Dermis microvascular lymphatic vessel endothelial cell (primary cell): Measurements from ENCODE around the gene HECW1. TPM values are rescaled to one million over a fixed set of nuclear protein-coding genes. Genes with fewer than 3 reads are reported as not detected.
"Not testable (repeated sequence)": the region's sequence is repeated elsewhere in the genome, so short reads cannot be mapped to it uniquely, and the experiment has no call there.

Experiments used
- DNase-seq, 2 donors: peaks; one replicate each; pipeline versions ENCODE4 v3.0.0 to v3.0.0-alpha.2; 2010; ENCODE audit warnings: low read depth in 2 of 2
- total RNA-seq: library from RNA; depleted of rRNA; stranded (reverse); fragments of >200 nt; gene quantifications from 2 replicates; pipeline ENCODE4 v1.2.1, GENCODE V29; 2014

Gene HECW1
- total RNA-seq, 1 donor from 2014 or later, result not detected

DNA sequence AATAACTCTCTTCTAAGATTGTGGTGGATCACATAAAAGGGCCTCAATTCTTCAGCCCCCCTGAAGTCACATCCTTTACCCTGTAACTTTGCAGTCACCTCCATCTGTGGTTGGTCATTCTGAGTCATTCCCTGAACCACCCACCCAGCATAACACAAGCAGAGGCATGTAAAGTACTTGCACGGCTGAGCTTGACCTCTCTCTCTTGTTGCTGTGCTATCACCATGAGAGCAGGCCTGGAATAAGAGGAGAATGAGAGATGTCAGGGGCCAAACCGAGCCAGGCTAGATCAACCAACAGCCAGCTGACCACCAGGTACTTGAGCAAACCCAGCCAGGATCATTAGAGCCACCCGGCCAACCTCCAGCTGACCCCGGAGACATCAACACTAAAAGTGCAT lies 457.0 kb downstream of the HECW1 start:
- peak in 1 of 2 donors; percentile 40 for DNase-seq

DNA sequence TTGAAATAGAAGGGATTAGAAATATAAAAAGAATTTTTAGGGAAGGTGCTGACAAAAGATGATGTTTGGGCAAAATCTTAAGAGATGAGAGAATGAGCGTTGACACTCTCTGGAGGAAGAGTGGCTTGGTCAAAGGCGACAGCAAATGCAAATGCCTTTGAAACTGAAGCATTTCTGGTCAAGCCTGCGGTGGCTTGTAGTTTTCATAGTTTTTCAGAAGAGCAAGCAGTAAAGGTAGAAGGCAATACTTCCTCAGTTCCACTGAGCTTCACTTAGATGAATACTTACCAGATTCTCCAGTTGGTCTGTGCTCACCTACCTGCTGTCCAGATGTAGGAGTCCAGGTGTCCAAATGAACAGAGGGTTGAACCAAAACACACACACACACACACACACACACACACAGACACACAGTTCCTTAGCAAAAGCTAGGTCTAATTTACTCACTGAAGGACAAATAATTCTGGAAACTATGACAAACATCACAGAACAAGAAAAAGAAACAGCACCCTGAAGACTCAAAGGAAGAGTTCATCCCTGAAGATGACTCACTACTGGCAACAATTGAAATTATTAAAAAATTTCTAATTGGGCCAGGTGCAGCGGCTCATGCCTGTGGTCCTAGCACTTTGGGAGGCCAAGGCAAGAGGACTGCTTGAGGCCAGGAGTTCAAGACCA lies 458.4 kb downstream of the HECW1 start:
- DNase-seq, result no peak

DNA sequence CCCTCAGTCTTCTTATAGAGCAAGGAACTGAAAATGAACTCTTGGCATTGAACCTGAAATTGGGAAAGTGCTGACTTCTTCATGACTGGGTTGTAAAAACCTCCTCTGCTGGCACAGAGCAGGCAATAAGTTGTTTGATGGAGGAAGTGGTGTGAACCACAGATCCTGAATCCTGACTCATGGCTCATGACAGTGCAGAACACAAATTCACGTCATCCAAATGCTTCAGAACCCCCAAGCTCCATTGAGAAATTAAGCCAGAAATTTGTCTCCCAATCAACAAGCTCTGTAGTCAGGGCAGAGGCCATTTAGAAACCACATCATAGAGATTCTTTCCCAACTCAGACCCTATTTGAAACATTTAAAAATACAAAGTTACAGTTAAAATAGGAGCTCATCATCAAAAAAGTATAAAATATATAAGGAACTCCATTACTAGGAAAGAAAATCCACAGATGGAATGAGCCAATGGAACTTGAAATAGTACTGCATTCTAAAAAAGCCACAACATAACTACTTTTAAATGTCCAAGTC lies 460.1 kb downstream of the HECW1 start:
- peak; percentile 55 to 84 for DNase-seq

DNA sequence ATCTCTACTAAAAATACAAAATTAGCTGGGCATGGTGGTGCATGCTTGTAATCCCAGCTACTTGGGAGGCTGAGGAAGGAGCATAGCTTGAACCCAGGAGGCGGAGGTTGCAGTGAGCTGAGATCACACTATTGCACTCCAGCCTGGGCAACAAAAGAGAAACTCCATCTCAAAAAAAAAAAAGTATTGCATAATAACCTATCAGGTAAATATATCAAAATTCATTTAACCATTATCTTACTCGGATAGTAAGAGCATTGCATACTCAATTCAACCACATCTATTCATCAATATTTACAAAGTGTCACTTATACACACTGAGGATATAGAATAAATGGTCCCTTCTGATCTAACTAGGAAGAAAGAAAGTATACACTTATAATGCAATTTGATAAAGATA lies 461.4 kb downstream of the HECW1 start:
- not testable (repeated sequence) for DNase-seq

DNA sequence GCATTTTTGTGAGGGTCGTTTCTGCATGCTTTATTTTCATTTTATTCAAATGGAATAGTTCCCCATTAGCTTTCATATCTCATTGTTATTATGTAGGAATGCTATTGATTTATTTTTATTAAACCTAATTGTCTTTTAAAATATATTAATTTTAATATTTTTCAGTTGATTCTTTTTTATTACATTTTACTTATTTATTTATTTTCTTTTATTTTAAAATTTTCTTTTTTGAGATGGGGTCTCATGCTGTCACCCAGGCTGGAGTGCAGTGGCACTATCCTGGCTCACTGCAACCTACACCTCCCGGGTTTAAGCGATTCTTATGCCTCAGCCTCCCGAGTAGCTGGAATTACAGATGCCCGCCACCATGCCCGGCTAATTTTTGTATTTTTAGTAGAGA lies 463.1 kb downstream of the HECW1 start:
- no peak for DNase-seq

DNA sequence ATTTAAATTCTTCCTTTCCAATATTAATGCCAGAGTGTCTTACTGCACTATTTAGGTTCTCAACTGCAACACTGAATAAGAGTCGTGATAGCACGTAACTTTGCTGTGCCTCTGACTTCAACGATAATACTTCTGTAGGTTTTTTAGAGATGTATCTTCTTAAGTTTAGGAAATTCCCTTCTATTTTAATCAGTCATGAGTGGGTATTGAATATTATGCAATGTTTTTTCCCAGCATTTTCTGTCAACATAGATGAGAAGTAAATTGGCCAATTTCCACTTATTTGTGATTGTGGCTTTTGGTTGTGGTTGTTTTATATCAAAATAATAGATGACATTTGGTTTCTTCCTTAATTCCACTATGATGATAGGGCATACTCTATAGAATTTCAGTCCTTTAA lies 463.8 kb downstream of the HECW1 start:
- no peak for DNase-seq

DNA sequence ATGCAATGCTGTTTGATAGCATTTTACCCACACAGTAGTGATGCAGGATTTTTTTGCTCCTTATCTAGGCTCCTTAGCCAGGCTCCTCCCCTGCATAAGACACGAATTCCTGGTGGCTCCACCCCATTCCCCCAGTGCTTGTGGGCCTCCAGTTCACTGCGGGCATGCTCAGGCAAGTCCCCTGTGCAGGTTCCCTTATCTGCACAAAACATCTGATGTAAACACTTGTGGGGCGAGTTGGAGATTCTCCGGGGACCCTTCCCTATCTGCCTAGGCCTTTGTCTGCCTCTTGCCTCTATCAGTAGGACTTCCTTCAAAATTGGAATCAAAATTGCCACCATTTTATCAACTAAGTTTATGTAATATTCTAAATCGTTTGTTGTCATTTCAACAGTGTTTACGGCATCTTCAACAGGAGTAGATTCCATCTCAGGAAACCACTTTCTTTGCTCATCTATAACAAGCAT lies 465.1 kb downstream of the HECW1 start:
- no peak for DNase-seq

DNA sequence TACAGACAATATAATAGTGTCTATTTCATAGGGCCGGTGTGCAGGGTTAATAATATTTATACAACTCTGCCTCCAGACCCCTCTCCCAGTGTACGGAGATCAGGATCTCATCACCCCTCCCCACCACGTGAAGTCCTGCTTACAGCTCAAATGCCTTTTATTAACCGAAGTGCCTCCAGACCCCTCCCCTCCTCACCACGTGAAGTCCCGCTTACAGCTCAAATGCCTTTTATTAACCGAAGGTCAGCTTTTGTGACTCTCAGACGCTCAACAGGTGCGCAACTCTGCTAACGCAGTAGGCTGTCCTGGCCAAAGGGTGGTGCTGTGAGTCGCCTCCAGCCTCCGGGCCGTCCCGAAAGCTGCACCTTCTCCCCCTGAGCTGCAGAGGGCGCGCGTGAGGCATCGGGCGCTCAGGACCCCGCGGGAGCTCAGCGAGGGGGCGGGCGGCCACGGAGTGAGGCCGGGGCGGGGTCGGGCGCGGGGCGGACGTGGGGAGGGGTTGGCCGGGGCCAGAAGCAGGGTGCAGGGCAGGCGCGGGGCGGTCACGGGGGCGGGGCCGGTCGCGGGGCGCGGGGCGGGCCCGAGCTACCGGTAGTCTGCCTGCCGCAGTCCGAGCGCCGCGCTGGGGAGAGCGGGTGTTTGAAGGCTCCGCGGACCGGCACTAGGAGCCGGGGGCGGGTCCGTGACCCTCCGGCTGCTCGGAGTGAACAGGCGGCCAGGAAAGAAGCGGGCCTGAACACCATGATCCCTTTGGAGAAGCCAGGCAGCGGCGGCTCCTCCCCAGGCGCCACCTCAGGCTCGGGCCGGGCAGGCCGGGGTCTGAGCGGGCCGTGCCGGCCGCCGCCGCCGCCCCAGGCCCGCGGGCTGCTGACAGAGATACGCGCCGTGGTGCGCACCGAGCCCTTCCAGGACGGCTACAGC lies 470.3 kb downstream of the HECW1 start, which contains the start of gene STK17A:
TSS of gene STK17A (plus strand) at position 606 of the 921 bp plus-strand sequence. CDS start at position 742, 136 bp downstream.
- peak; percentile 74 to 92 for DNase-seq

DNA sequence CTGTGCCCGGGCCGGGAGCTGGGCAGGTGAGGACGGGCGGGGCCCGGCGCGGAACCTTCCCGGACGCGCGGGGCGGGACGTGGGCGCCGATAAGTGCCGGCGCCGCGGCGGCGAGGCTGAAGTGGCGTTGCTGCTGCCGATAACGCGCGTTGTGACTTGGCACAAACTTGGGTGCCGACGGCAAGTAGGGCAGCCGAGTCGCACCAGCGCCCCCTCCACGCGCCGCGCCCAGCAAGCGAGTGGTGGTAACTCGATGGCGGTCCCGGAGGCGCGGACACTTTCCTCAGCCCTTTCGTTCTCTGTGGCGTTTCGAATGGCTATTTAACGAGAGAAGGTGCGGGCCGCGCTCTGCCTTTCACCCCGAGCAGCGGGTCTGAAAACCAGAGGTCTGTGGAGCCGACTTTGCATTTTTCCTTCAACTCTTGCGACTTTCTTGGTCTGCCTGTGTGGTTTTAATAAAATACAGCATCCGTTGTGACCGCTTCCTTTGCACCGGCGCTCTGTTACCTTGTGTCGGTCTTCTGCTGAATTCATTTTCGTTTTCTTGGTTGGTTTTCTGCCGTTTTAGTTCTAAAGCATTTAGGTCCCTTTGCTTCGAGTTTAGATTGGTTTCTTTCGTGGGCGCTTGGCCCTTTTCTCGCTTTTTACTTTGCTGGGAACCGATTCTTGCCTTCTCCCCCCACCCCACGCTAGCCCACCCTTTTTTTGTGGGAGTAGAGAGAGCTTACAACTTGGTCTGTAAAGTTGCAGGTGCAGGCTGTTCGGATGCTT lies 471.2 kb downstream of the HECW1 start:
- peak in 1 of 2 donors; percentile 76 for DNase-seq

DNA sequence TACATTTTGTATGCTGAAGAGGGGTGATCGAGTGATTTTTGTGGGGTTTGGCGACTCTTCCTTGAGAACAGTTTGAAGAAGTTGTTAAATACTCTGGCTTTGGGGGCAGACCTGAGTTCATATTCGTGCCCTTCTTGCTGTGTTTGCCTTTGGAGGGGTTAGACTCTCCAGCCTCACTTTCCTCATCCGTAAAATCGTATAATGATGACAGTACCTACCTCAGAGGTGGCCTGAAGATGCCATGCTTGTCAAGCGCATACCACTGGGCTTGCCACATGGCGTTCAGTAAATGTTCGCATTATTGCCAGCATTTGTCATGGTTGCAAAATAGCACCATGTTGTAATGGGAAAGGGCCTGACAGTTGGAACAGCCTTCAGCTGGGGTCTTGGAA lies 471.7 kb downstream of the HECW1 start:
- peak; percentile 50 to 55 for DNase-seq

DNA sequence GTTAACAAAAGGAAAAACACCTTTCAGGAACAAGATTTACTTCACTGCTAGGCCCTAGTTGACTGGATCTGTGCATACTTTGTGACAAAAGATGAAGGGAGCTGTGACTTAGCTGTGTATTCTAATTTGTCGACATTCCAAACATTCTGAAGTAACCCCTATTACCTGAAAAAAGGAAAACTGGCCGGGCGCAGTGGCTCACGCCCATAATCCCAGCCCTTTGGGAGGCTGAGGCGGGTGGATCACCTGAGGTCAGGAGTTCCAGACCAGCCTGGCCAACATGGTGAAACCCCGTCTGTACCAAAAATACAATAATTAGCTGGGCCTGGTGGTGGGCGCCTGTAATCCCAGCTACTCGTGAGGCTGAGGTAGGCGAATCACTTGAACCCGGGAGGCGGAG lies 472.3 kb downstream of the HECW1 start:
- DNase-seq, result not testable (repeated sequence)

DNA sequence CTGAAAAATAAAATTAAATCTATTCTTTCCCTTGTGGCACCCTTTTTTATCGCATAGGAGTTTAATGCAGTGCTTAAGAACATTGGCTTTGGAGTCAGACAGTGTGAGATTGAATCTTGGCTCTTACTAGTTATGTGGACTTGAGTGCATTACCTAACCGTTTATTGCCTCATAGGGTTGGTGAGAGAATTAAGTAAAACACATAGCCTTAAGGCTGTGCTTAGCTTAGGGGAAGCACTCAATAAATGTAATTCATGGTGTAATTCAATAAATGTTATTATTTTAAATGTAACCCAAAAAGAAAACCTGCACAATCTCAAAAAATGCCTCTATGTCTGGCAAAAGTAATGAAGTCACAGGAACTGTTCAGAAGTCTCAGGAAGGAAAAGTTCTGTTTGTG lies 473.1 kb downstream of the HECW1 start:
- peak in 1 of 2 donors; percentile 50 for DNase-seq

DNA sequence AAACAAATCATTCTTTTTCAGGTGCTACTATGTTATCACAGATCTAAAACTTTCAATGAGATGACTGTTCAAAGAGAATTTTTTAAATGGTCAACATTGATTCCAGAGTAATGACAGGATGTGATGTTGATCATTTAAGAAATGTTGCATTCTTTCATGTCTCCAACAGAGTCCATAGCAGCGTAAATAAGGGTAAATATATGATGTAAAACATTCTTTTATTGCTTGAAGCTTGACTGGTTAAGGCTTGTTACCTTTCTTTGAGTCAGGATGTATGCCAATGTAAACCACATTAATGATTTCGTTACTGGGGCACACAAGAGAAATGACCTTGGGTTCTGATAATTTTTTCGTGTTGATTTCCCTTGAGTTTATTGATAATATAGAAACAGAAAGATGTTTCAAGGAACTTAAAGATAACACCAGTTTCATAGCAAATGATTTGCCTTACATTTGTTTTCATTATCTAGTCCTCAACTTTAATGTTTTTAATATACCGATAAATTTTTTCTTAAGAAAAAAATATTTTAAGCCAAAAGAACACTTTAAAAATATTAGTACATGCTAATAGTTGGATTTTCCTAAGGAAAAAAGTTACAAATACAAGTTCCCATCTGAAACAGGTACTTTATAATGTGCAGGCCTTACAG lies 473.9 kb downstream of the HECW1 start:
- DNase-seq, result peak in 1 of 2 donors; percentile 59

DNA sequence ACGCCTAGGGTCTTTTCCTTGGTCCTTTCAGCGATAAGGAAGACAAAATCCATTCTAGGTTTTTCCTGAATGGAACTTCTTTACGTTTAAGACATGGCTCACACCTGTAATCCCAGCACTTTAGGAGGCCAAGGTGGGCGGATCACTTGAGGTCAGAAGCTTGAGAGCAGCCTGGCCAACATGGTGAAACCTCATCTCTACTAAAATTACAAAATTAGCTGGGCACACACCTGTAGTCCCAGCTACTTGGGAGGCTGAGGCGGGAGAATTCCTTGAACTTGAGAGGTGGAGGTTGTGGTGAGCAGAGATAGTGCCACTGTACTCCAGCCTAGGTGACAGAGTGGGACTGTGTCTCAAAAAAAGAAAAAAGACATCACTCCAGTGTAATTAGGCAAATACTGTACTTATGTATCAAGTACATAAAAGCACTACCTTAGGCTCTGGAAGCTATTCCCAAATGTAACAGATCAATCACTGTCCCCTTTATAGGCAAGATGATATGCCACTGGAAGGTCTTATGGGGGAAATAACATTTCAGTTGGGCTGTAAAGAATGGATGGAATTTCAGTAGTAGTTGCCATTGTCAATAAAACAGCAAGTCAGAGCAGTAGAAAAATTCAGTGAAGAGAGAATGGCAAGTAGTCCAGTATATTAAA lies 476.2 kb downstream of the HECW1 start:
- DNase-seq, result no peak

DNA sequence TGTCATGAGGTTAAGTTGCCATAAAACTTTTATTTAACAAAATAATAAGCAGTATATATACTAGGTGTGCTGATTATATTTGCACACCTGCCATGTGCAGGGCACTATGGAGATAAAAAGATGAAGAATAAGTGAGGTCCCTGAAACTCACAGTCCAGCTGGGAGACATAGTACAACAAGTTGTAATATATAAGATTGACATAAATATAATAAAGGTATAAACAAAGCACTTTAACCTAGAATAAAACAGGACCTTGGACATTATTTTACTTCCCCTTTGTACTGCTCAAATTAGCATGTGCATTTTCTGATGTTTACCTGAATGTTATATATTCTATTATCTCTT lies 476.7 kb downstream of the HECW1 start:
- no peak for DNase-seq

DNA sequence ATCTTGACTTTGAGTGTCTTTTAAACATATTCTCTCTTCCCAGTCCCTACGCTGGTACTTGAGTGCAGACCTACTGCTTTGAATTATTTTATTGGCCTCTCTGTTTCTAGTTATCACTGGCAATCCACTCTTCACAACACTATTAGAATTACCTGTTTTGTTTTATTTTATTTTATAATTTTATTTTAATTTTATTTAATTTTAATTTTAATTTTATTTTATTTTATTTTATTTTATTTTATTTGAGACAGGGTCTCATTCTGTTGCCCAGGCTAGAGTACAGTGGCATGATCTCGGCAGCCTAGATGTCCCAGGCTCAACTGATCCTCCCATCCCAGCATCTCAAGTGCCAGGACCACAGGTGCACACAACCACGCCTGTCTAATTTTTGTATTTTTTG lies 477.3 kb downstream of the HECW1 start:
- DNase-seq, result no peak

DNA sequence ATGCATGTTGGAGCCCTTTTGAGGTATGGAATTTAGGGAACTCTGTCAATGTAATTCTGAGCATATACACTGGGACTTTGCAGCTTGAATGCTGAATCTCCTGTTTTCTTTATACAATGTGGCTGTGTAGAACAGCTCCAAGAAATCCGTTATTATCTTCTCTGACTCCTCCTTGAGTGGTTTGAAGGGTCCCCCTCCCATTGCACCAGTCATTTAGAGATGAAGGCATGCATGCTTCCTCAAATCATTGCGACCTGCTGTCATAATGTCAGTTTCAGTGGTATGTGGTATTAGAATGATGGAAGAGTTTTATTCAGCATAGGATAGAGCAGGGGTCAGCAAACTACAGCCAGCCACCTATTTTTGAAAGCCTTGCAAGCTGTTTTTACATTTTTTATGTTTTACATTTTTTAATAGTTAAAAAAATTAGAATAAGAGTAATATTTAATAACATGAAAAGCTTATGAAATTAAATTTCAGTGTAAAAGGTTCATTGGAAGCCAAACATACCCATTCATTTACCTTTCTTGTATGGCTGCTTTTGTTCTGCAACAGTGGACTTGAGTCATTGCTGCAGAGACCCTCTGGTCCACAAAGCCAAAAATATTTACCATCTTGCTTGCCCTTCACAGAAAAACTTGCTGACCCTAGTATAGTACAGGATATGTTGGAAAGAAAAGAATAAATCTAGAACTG lies 478.6 kb downstream of the HECW1 start:
- DNase-seq, result no peak

DNA sequence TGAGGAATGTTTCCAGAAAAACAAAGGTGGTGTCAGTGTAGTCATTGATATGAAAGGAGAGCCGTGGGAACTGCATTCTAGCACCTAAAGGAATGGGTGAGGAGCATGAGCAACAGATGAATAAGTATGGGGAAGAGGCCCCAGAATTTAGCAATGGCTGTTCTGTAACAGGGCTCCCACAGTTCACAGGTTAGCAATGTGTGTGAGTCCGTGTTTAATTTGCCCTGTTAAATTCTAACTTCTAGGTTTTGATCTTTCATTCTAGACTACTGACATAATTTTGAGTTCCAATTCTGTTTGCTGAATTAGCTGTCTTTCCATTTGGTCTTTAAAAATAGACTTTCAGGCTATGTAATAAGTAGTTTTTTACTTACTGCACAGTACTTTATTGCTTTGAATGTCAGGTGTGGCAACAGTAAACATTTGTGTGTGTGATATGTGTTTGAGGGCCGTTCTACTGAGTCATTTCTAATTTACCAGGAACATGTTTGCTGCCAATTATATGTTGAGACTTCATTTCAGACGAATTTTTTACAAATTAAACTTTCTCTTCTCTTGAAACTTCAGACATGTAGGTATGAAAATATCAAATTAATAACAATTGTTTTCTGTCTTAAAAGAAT lies 479.2 kb downstream of the HECW1 start:
- peak in 1 of 2 donors; percentile 50 for DNase-seq

DNA sequence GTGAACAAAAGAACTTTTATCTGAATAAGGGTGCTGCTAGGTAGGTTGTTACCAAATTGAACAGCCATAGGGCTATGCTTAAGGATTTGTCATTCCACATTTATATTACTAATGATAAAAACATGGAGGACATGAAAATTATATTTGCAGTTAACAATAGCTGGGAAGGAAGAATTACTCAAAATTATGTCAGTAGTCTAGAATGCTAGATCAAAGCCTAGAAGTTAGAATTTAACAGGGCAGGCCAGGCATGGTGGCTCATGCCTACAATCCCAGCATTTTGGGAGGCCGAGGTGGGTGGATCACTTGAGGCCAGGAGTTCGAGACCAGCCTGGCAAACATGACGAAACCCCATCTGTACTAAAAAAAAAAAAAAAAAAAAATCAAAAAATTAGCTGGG lies 479.9 kb downstream of the HECW1 start:
- DNase-seq, result no peak
